22Rv1 (cell line): ENCODE measurements around the gene TAPBPL.

Source experiments
- CTCF ChIP-seq: fragments of 450-650 bp; IDR thresholded peaks from 2 replicates; pipeline ENCODE4 v1.5.1; 2017; ENCODE audit warnings: mild to moderate bottlenecking
- ZFX ChIP-seq: fragments of 450-650 bp; IDR thresholded peaks from 2 replicates; pipeline ENCODE4 v1.6.1; 2017; ENCODE audit warnings: antibody characterized with exemption, borderline replicate concordance

GRCh38 chr12:6430124-6430989 is 21.5 kb upstream of the TAPBPL start:
- TF ChIP-seq CTCF, result no peak
- TF ChIP-seq ZFX, result no peak
